GM06990 (cell line): ENCODE results near the gene LNPK.

Source experiments
- DNase-seq: peaks from one replicate; pipeline ENCODE4 v3.0.0-alpha.2; 2011; ENCODE audit not compliant: insufficient read length; ENCODE audit errors: extremely low read depth
- H3K27me3 ChIP-seq: replicated peaks from 2 replicates; pipeline ENCODE4 v1.6.0; 2011; ENCODE audit warnings: low read length; ENCODE audit not compliant: control insufficient read depth, insufficient read depth
- H3K36me3 ChIP-seq: 2 replicates; pipeline ENCODE4 v1.5.1; 2011; ENCODE audit warnings: low read length; ENCODE audit not compliant: control insufficient read depth, insufficient read depth
- H3K4me3 ChIP-seq: replicated peaks from 2 replicates; pipeline ENCODE4 v1.5.1; 2011; ENCODE audit warnings: low read depth, mild to moderate bottlenecking, control low read depth, low read length
- TF ChIP-seq, protein P1 (sequence below): IDR thresholded peaks from 2 replicates; pipeline ENCODE4 v1.5.1; 2011; ENCODE audit warnings: low read length, control low read depth, mild to moderate bottlenecking, inconsistent platforms; ENCODE audit not compliant: insufficient read depth, poor library complexity, severe bottlenecking

The LNPK gene

DNA sequence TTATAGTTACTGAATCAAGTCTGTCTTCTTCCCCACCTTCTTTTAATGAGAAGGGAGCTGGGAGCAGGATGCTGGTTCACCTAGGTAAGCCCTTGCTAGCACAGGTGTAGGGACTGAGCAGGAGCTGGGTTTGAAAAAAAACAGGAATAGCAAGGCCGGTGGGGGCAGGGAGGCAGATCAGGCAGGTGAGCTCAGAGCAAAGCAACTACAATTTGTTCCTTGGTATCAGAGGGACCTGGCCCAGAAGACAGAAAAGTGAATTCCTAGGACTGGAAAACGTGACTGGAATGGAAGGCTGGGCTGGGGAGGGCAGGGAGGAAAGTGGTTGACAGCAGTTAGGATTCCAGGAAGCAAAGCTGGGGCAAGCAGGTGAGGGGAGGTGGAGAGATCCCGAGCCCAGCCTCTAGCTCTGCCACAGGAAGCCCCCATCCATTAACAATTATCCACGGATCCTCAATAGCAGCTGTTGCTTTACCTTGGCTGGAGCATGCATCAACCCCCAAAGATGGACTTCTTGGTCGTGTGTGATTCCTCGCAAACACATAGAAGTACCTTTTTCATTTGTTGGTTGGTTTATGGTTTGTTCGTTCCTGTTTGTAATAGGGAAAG, 118.4 kb downstream of the LNPK start:
- Histone ChIP-seq H3K36me3 (no peaks in the 10 kb centered on the region), H3K27me3 (no peaks in the 10 kb centered on the region; the same call in 1 of the 2 replicates), H3K4me3 (no peak overlapping the region)
- TF ChIP-seq, protein P1, sequence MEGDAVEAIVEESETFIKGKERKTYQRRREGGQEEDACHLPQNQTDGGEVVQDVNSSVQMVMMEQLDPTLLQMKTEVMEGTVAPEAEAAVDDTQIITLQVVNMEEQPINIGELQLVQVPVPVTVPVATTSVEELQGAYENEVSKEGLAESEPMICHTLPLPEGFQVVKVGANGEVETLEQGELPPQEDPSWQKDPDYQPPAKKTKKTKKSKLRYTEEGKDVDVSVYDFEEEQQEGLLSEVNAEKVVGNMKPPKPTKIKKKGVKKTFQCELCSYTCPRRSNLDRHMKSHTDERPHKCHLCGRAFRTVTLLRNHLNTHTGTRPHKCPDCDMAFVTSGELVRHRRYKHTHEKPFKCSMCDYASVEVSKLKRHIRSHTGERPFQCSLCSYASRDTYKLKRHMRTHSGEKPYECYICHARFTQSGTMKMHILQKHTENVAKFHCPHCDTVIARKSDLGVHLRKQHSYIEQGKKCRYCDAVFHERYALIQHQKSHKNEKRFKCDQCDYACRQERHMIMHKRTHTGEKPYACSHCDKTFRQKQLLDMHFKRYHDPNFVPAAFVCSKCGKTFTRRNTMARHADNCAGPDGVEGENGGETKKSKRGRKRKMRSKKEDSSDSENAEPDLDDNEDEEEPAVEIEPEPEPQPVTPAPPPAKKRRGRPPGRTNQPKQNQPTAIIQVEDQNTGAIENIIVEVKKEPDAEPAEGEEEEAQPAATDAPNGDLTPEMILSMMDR, result no peak
- no peak for DNase-seq

DNA sequence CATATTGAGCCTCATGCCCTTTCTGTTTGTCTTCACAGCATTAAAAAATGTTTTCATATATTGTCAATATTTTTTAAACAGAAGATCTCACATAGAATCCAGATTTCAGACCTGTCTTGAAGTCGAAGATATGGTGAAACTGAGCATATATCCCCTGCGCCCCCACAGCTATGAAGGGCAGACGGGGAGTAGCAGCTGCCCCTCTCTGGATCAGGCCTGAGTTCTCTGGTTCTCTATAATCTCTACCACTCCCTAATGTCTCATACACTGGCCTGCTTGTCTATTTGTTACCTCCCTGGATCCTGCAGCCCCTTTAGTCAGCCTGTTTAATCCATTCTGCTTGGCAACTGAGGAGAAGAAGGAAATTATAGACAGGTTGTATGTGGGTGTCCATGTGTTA, 122.4 kb downstream of the LNPK start:
- H3K27me3 ChIP-seq, result no peaks in the 10 kb centered on the region; the same call in 1 of the 2 replicates
- H3K4me3 ChIP-seq, result no peak overlapping the region
- TF ChIP-seq, protein P1, result no peak
- no peaks in the 10 kb centered on the region for H3K36me3 ChIP-seq
- no peak for DNase-seq

DNA sequence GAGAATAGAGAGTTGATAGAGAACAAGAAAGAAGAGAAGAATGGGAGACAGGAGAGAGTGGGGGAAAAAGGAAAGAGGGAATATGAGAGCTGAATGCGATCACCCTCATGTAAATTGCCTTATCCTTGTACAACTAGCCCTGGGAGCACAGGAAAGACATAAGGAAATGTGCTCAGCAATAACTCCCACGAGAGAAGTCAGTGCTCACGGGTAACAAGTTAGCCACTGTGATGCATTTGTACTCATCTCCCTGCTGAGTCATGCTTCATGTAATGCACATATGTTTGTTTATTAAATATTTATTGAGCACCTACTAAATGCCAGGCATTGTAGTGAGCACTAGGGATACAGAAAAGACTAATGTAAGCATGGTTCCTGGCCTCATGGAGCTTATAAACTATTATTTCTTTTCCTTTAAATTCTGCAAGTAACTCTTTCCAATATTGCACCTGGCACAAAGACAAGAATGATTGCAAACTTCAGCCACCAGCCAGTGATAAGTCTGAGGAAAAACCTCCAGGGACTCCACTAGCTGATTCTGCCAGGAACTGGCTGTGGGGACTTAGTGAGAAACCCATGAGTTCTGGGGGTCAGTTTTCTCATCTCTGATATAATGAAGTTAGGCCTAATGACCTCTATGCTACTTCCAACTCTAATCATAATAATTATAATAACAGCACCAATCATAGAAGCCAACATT, 124.1 kb downstream of the LNPK start:
- DNase-seq, result no peak
- no peak overlapping the region for H3K4me3 ChIP-seq
- H3K27me3 ChIP-seq, result no peaks in the 10 kb centered on the region
- no peaks in the 10 kb centered on the region for H3K36me3 ChIP-seq
- TF ChIP-seq, protein P1, result no peak

DNA sequence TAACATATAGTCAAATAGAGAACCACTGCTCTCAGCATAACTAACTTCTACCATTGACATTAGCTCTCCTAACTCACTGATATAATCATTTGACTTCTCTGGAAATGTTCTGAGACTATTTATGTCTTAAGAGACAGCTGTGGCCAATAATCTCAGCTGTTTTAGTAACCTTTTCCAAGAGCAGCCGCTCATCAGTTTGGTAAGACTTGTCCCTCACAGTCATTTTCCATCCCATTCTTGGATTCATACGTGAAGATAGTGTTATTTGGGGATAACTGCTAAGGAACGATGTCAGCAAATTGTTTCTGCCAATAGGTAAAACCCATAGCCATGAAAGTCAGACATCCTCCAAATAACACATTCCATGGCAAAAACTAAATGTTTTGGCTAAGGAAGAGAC, 127.8 kb downstream of the LNPK start:
- H3K4me3 ChIP-seq, result no peak overlapping the region
- H3K27me3 ChIP-seq, result no peaks in the 10 kb centered on the region
- TF ChIP-seq, protein P1, result no peak
- no peak for DNase-seq
- H3K36me3 ChIP-seq, result no peaks in the 10 kb centered on the region
